ENCODE measurements around the gene LY6G5B.
"Not testable (repeated sequence)": the region's sequence is repeated elsewhere in the genome, so short reads cannot be mapped to it uniquely, and the experiment has no call there.

LY6G5B gene

DNA sequence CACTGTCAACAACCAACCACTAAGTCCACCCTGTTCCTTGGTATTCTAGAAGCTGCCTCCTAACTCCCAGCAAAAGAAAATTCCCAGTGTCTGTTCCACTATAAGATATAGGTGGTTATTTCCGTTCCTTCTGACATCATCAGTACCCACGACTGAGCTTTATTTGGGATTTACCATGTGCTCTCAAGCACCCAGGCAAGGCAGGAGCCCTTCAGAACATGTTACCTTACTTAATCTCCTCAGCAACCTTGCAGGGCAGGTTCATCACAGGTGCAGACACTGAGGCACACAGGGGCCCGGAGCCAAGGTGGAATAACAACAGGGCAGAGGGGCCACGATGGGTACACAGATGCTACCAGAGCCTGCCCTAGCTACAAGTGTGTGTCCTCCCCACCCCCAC, 22.6 kb downstream of the LY6G5B start:
- DNase-seq = no peak

DNA sequence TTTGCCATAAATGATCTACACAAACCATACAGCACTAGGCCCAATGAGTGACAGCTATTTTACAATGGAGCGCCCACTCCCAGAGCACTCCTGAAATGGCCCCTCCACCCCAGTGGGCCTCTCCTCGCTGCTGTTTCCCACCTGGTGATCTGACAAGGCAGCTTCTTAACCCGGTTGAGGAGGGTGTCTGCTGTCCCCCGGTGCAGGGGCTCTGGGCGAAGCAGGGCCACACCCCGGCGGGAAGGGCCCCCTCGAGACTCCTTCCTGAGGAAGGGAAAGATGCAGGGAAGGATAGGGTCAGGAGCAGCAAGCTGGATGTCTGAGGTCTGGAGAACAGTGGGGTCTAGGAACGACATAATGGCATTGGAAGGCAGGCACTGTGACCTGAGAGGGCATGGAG, 23.1 kb downstream of the LY6G5B start:
- DNase-seq = no peak

DNA sequence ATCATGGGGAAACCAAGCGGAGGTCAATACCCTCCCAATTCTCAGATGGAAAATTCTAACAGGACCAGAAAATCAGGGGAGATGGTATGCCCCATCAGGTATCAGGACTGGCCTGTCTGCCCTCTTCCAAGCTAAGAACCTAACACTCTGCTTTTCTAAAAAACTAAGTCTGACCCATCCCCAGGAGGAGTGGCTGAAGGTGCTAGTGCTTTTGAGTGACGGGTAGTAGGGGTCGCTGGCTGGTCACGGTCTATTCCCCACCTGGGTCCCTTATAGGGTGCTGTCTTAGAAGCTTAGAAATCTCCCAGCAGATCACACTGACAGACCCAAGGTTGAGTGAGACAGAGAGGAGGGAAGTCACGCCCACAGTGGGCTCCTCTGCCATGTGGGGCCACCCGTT, 23.8 kb downstream of the LY6G5B start:
- DNase-seq = no peak

DNA sequence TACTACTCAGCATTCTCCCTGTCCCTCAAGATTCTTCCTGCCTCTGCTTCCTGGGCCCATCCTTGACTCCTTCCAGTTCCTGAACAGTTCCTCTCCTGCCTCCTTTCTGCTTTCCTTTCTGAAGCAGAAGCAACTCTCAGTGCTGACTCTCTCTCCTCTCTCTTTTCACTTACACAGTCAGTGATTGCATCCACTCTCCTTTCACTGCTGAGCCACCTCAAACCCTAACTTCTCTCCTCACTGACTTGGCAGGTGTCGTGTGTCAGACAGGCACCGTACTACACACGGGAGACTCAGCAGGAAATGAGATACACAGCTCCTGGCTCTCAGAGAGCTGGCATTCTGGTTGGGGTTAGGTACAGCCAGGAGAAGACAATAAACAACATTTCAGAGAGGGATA, 27.8 kb downstream of the LY6G5B start:
- DNase-seq = no peak

DNA sequence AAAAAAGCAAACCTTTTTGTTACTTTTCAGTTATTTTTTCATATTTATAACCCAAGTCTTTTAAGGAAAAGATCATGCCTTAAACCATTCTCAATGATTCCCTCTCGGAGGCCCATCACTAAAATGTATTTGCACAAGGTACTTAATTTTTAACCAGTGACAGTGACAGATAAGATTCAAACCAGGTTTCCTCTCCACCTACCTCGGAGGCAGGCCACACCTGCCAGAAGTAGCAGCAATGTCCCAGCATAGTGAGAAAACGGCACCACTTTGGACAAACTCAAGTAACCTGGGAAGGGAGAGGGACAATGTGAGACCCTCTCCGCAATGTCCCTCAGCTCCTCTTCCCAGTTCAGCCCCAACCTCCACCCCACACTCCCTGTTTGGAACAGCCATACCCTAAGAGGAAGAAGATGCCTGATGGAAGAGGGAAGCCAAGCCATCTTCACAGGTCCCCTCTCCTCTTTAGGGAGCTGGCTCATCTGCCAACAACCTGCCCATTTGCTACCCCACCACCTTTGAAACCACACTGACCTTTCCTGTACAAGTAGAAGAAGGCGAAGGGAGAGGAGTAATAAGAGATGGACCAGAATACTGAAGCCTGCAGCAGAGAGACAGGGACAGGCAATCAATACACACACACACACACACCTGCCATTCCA, 31.1 kb downstream of the LY6G5B start:
- no peak for DNase-seq

DNA sequence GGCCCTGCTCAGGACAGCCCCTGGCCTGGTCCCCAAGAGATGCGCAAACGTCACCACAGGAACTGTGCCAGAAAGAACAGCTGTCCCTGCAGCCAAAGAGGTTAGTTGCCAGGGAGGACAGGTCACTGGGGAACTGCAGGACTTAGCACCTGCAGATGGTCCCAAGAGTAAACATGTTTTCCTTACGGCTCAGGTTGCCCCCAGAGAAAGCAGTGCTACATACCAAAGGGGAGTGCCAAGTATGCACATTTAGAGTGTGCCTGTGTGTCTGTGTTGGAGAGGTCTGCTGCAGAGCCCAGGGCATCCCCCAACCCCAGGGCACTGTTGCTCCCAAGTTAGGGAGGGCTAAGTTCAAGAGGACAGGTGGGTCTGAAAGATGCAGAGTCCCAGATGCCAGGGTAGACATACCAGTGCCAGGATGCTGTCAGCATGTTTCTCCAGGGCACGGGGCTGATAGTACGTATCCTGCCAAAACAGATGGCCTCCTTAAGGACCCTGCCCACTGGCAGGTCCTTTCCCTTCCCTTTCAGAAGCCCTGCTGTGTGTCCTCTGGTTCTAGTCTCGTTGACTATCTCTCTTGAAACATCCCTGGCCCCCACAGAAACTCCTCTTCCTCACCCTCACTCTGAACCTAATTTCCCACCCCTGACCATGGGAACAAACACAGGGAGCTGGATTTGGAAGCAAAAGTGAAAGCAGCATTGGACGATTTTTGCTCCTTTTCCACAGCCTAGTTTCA, 32.1 kb downstream of the LY6G5B start:
- no peak for DNase-seq

DNA sequence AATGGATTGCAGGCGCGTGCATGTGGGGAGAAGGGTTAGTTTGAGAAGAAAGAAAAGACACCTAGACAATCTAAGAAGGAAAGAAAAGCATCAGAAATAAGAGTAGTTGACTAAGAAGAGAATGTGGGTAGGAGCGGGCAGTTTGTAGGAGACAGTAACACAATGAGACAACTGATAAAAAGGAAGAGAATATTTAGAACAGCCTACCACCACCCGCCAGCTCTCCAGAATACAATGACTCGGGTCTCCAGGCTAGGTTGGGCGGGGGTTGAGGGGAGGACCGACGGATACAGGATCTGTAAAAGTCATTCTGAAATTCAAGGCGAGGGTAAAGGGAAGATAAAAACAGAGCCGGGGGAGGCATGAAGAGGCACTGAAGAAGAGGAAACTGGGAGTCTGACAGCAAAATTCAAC, 32.6 kb downstream of the LY6G5B start:
- DNase-seq = no peak

DNA sequence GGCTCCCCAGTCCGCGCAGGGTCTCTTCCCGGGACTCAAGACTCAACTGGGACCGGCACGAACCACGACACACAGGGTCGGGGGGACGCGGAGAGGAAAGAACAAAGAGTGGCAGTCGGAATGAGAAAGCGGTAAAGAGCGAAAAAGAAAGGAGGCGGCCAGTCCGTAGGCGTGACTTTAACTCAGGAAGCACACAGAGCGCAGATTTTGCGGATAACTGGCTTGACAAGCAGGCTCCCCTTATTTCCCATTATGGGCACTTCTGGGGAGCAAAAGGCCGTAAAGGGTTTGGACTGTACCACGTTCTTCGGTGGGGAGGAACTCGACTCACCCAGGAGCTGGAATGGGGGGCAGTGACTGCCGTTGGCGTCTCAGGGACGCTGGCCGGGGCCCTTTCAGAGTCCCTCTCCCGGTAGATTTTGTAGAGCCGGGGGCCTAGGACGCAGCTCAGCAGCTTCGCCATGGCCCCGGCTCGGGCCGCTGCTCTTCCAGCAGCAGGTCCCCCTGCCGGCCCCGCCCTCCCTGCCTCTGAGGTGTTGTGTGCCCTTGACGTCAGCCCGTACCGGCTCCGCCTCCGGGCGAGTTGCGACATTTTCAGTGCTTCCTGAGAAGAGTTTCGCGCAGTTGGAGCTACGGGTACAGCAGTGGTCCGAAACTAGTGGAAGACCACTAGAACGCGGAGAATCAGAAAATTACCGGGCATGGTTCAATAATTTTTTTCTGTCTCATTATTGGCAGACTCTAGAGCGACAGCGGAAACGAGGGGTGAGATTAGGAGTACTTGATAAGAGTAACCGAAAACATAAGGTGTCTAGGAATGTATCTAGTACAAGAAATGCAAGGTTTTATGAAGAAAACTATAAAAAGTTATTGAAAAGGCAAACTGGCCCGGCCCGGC, 33.3 kb downstream of the LY6G5B start, which contains the start of gene ABHD16A:
Gene ABHD16A, minus strand, starts transcription at position 506 of the 898 bp plus-strand sequence. Its CDS starts 43 bp downstream, at position 463.
- peak; percentile 98 for DNase-seq

DNA sequence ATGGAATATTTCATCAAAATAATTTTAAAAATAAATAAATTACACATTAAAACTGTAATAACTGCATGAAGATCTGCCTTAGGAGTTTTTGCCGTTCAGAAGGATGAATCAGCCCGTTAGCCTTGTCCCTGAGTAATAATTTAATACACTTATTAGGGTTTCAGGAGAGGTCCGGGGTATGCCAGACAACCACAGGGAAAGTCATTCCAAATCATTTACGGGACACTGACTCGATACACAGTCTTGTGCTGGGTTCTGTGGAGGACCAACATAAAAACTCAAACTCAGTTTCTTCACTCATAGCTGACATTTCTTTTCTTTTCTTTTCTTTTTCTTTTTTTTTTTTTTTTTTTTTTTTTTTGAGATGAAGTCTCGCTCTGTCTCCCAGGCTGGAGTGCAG, 36.2 kb downstream of the LY6G5B start:
- DNase-seq = no peak

DNA sequence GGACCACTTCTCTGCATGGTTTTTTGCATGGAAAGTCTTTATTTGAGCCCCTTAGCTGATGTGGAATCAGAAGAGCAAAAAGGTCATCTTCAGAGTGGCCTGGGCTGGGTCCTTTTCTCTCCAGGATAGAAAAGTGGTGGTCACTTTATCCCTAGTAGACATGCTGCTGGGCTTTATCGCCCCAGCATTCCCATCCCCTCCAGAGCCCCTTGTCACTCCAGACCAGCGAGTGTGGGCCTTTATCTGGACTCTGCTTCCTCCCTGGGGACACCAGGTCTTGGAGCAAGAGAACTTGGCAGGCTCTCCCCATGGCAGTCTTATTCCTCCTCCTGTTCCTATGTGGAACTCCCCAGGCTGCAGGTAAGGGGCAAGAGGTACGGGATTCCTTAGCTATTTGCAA, 36.8 kb downstream of the LY6G5B start, which contains the start of gene LY6G6F:
Gene LY6G6F, plus strand, starts transcription at position 268 of the 400 bp plus-strand sequence. Its CDS starts 41 bp downstream, at position 309.
- no peak for DNase-seq

DNA sequence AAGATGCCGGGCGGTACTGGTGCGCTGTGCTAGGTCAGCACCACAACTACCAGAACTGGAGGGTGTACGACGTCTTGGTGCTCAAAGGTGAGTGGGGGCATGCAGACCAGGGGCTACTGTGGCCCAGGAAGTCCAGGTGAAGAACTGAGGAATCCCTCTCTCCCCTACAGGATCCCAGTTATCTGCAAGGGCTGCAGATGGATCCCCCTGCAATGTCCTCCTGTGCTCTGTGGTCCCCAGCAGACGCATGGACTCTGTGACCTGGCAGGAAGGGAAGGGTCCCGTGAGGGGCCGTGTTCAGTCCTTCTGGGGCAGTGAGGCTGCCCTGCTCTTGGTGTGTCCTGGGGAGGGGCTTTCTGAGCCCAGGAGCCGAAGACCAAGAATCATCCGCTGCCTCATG, 37.9 kb downstream of the LY6G5B start:
- DNase-seq = no peak

DNA sequence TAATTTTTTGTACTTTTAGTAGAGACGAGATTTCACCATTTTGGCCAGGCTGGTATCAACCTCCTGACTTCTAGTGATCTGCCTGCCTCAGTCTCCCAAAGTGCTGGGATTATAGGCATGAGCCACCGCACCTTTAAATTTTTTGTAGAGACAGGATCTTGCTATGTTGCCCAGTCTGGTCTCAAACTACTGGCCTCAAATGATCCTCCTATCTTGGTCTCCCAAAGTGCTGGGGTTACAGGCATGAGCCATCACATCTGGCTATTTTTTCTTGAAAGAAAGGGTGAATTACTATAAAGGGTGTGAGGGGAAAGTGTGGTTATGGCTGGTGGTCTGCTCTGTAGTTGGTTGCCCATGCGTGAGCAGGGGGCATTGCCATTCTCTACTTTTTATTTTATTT, 38.4 kb downstream of the LY6G5B start:
- no peak for DNase-seq

DNA sequence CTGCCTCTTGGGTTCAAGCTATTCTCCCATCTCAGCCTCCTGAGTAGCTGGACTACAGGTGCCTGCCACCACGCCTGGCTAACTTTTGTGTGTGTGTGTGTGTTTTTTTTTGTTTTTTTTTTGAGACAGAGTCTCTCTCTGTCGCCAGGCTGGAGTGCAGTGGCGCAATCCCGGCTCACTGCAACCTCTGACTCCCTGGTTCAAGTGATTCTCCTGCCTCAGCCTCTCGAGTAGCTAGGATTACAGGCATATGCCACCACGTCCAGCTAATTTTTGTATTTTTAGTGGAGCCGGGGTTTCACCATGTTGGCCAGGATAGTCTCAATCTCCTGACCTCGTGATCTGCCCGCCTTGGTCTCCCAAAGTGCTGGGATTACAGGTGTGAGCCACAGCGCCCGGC, 39.4 kb downstream of the LY6G5B start:
- not testable (repeated sequence) for DNase-seq

DNA sequence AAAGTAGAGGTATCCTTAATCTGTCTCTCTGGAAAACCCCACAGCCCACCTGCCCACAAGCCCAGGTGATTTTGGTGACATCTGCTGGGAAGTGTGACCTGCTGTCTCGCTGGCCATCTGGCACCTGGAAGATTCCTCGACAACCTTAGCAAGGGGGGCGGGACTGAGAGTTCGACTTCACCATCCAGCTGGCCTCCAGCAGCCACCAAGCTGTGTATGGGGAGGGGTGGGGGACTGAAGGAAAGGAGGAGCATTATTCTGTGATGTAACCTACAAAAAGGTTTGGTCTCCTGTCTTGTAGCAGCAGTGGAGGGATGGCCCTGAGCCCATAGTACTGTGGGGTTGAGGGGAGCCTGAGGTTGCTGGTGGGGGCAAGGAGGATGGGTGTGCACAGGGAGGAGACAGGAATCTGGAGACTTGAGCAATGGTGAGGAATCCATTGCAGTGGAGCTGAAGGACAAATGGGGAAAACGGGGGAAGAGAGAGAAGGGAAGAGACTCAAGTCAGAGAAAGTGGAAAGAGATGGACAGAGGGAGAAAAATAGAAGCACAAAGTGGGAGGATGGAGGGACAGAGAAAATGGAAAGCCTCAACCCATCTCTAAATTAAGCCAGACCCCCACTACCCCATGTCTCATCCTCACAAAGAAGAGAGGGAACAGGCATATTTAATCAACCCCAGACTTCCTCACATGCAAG, 40.9 kb downstream of the LY6G5B start:
- no peak for DNase-seq

DNA sequence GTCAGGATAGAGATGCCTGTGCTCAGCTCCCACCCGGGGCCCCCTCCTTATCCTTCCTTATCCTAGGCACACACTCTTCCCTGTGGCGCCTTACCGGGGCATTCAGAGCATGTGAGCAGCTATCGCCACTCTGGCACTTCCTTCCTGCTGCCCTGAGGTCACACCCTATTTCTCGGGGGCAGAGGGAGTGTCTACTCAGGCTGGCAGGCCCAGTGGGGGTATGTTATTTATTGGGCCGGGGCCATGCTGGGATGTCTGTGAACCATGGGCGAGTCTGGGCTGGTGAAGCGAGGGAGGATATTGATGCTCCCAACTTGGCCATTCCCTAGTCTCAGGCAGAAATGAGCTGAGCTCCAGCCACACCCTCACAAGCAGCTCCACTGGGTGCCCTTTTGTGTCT, 41.5 kb downstream of the LY6G5B start:
- DNase-seq = no peak

DNA sequence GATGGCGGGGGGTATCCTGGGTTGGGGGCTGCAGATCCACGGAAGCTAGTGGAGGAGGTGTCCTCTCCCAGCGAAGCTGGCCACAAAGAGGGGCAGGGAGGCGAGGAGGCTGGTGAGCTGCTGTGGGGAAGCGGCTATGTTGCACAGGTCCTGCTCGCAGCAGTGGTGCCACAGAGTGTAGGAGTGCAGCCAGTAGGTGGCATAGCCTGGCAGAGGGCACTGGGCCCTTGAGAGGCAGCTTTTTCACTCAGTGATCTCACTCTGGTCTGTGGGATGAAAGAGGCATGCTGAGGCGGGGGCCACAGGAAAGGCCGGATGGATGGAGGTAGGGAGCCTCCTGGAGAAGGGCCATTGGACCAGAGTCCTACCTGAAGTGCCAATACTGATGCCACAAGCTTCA, 42.5 kb downstream of the LY6G5B start:
- DNase-seq = no peak

DNA sequence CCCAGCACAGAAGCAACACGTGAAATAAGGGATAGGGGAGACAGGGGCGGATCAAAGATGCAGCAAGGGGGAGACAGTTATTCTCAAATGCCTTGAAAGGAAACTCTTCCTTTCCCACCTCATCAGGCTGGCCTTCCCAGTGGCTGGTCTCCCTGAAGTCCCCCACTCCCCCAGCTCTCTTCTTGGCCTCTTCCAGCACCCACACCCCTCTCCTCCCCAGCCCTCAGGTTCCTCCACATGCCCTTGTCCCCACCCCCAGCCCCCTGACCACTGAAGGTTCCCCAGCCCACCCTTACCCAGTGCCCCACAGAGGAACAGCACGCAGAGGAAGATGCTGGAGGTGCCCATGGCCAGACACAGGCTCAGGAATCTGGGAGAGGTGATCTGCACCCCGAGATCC, 43.7 kb downstream of the LY6G5B start:
- DNase-seq = no peak

DNA sequence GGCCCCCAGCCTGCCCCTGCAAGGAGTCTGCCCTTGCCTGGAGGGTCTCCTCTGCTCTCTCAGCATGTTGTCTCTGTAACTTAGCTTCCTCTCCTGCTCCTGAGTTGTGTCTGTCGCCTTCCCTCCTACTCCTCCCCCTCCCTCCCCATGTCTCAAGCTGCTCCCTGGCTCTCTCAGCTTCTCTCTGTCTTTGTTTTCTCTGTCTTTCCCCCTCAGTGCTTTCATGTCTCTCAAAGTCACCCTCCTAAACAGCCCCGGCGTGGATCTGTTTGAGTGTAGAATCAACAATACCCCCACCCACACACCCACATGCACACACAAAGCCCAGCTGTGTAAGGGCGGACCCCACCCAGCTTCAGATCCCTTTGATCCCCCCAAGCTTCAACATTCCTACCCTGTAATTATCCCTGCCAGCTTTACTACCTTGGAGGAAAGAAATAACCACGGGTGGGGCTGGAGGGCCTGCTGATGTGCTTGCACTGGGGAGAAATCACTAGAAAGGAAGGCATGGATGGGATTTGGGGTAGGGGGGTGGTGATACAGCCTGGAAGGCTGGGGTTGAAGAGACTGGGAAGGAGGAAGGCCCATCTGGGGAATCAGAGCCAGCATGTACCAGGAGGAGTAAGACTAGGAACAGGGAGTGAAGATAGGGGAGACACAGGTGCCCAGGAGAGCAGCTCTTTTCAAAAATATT, 44.4 kb downstream of the LY6G5B start:
- DNase-seq = no peak

DNA sequence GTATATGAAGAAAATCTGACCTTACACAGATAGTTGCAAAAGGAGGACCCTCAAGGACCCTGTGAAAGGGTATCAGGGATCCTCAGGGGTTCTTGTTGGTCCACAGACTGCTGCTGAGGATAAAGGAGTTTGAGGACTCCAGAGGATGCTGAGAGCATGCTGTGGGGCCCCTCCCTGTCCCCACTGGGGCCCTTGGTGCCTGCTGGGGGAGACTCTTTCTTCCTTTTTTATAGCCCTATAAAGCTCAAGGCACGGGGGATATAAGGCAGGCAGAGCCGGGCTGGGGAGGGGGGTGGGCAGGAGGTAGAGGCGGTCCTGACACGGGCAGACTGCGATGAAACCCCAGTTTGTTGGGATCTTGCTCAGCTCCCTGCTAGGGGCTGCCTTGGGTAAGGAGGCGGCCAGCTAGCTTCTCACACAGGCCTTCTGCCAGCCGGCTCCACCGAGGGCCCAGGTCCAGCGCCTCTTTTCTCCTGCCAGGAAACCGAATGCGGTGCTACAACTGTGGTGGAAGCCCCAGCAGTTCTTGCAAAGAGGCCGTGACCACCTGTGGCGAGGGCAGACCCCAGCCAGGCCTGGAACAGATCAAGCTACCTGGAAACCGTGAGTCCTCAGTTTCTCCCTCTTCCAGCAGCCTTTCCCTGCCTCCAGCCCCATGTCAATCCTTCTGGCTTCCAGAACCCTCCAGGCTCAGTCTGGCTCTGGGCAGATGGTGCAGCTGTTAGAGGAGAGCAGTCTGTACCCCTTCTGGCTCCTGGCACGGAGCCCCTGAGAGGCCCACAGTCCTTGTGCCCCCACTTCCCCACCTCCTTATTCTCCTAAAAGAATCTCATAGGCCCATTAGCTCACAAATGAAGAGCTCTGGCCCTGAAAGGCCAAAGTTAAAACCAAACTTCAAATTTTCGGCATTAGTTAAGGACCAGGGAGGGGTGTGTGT, 45.5 kb downstream of the LY6G5B start, which contains the start of gene LY6G6D:
Gene LY6G6D, plus strand, starts transcription at position 327 of the 937 bp plus-strand sequence. Its CDS starts 8 bp downstream, at position 335.
- DNase-seq = no peak

DNA sequence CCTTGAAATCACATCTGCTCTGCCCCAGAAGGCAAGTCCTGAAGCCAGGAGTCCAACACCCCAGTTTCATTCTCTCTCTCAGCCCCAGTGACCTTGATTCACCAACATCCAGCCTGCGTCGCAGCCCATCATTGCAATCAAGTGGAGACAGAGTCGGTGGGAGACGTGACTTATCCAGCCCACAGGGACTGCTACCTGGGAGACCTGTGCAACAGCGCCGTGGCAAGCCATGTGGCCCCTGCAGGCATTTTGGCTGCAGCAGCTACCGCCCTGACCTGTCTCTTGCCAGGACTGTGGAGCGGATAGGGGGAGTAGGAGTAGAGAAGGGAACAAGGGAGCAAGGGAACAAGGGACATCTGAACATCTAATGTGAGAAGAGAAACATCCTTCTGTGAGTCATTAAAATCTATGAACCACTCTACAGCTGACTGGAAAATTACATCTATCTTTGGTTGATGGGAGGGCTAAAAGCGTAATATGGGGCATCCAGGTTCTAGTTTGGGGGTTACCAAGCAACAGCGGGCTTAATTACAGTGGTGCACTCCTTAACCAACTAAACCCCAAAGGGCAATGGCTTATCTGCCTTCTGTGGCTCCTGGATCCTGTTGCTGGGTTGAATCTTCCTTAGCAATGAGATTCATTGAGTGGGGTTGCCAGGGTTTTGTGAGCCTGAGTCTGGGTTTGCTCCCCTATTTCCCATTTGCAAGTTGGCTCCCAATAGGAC, 47.9 kb downstream of the LY6G5B start:
- peak; percentile 57 for DNase-seq

Measured in NCI-H510A treated with DMSO at 0.1 percent for 48 hours (cell line).